ENCODE results near the gene ZBTB17. TPM values are rescaled to one million over a fixed set of nuclear protein-coding genes. Genes with fewer than 3 reads are reported as not detected.

The ZBTB17 gene
- total and polyA plus RNA-seq, 5 donors from 2014 or later, result 13.5 to 93.0 (median 18.1) TPM

- Histone ChIP-seq H3K27me3 (ENCODE audit: control insufficient read depth, insufficient read depth, low read length) (no peaks in the 10 kb centered on the region), H3K27ac (ENCODE audit: insufficient read depth, low read length, poor library complexity, severe bottlenecking) (peak overlapping the region; percentile 77), H3K4me1 (ENCODE audit: control insufficient read depth, insufficient read depth, low read length, poor library complexity, severe bottlenecking) (peaks cover 23% of the 10 kb centered on the region), H3K9me3 (ENCODE audit: control insufficient read depth in 2 of 2, low read length in 2 of 2) (no peaks in the 10 kb centered on the region), H3K36me3 (ENCODE audit: control insufficient read depth, insufficient read depth, low read length) (peaks cover 18% of the 10 kb centered on the region), H3K4me3 (ENCODE audit: low read depth, low read length) (peak overlapping the region; percentile 81)
- ATAC-seq (ENCODE audit: low read depth in 2 of 2), result peak; percentile 51
- peak in 2 of 3 donors; percentile 58 to 69 for DNase-seq
- peak overlapping the region; percentile 87 to 93 (median 88) for H3K4me3 Mint-ChIP-seq
- H3K4me1 Mint-ChIP-seq, result peaks cover 11 to 50% (median 34%) of the 10 kb centered on the region in 4 donors
- peaks cover 14% of the 10 kb centered on the region for H3K27me3 Mint-ChIP-seq
- H3K27ac Mint-ChIP-seq, result peak overlapping the region; percentile 69 to 90 (median 82)
- peaks cover 0 to 2% (median 0%) of the 10 kb centered on the region in 7 donors for H3K9me3 Mint-ChIP-seq
- peaks cover 16% of the 10 kb centered on the region for H3K36me3 Mint-ChIP-seq
These were observed 520 bp downstream of the ZBTB17 start for GRCh38 chr1:15975358-15975804.

- Mint-ChIP-seq H3K27me3 (peaks cover 14% of the 10 kb centered on the region), H3K4me1 (peaks cover 15 to 55% (median 36%) of the 10 kb centered on the region in 4 donors), H3K27ac (peak overlapping the region; percentile 53 to 90 (median 82)), H3K36me3 (peaks cover 20% of the 10 kb centered on the region), H3K9me3 (peaks cover 0 to 2% (median 0%) of the 10 kb centered on the region in 7 donors), H3K4me3 (peak overlapping the region; percentile 87 to 93 (median 88))
- no peaks in the 10 kb centered on the region for H3K9me3 ChIP-seq (ENCODE audit: control insufficient read depth in 2 of 2, low read length in 2 of 2)
- H3K4me1 ChIP-seq (ENCODE audit: control insufficient read depth, insufficient read depth, low read length, poor library complexity, severe bottlenecking), result peaks cover 23% of the 10 kb centered on the region
- ATAC-seq (ENCODE audit: low read depth in 2 of 2) (no peak), DNase-seq (no peak)
- H3K27me3 ChIP-seq (ENCODE audit: control insufficient read depth, insufficient read depth, low read length), result no peaks in the 10 kb centered on the region
- H3K27ac ChIP-seq (ENCODE audit: insufficient read depth, low read length, poor library complexity, severe bottlenecking), result peak overlapping the region; percentile 77
- peak overlapping the region; percentile 81 for H3K4me3 ChIP-seq (ENCODE audit: low read depth, low read length)
- peaks cover 22% of the 10 kb centered on the region for H3K36me3 ChIP-seq (ENCODE audit: control insufficient read depth, insufficient read depth, low read length)
These were observed 1.0 kb downstream of the ZBTB17 start for GRCh38 chr1:15974855-15975254.

- Histone ChIP-seq H3K27me3 (ENCODE audit: control insufficient read depth, insufficient read depth, low read length) (no peaks in the 10 kb centered on the region), H3K36me3 (ENCODE audit: control insufficient read depth, insufficient read depth, low read length) (peaks cover 29% of the 10 kb centered on the region), H3K9me3 (ENCODE audit: control insufficient read depth in 2 of 2, low read length in 2 of 2) (no peaks in the 10 kb centered on the region), H3K27ac (ENCODE audit: insufficient read depth, low read length, poor library complexity, severe bottlenecking) (no peak overlapping the region), H3K4me1 (ENCODE audit: control insufficient read depth, insufficient read depth, low read length, poor library complexity, severe bottlenecking) (peaks cover 23% of the 10 kb centered on the region), H3K4me3 (ENCODE audit: low read depth, low read length) (no peak overlapping the region)
- peaks cover 24% of the 10 kb centered on the region for H3K36me3 Mint-ChIP-seq
- H3K27me3 Mint-ChIP-seq, result peaks cover 5% of the 10 kb centered on the region
- peaks cover 15 to 56% (median 36%) of the 10 kb centered on the region in 4 donors for H3K4me1 Mint-ChIP-seq
- no peak for ATAC-seq (ENCODE audit: low read depth in 2 of 2)
- DNase-seq, result no peak
- H3K27ac Mint-ChIP-seq, result peak overlapping the region in 1 of 3 donors; percentile 5
- peak overlapping the region in 2 of 4 donors; percentile 1 to 93 for H3K4me3 Mint-ChIP-seq
- H3K9me3 Mint-ChIP-seq, result peaks cover 0 to 2% (median 0%) of the 10 kb centered on the region in 7 donors
These were observed 2.1 kb downstream of the ZBTB17 start for GRCh38 chr1:15973772-15974171.

- Histone ChIP-seq H3K36me3 (ENCODE audit: control insufficient read depth, insufficient read depth, low read length) (peaks cover 30% of the 10 kb centered on the region), H3K27ac (ENCODE audit: insufficient read depth, low read length, poor library complexity, severe bottlenecking) (no peak overlapping the region), H3K4me3 (ENCODE audit: low read depth, low read length) (no peak overlapping the region), H3K27me3 (ENCODE audit: control insufficient read depth, insufficient read depth, low read length) (no peaks in the 10 kb centered on the region), H3K9me3 (ENCODE audit: control insufficient read depth in 2 of 2, low read length in 2 of 2) (no peaks in the 10 kb centered on the region), H3K4me1 (ENCODE audit: control insufficient read depth, insufficient read depth, low read length, poor library complexity, severe bottlenecking) (peaks cover 23% of the 10 kb centered on the region)
- Mint-ChIP-seq H3K36me3 (peaks cover 29% of the 10 kb centered on the region), H3K27ac (peak overlapping the region in 1 of 3 donors; percentile 64), H3K27me3 (peaks cover 5% of the 10 kb centered on the region), H3K9me3 (peaks cover 0 to 2% (median 0%) of the 10 kb centered on the region in 7 donors), H3K4me3 (peak overlapping the region in 2 of 4 donors; percentile 5 to 80), H3K4me1 (peaks cover 15 to 68% (median 43%) of the 10 kb centered on the region in 4 donors)
- no peak for DNase-seq
- no peak for ATAC-seq (ENCODE audit: low read depth in 2 of 2)
These were observed 3.5 kb downstream of the ZBTB17 start for GRCh38 chr1:15972409-15972808.

GRCh38 chr1:15970911-15971310, 5.0 kb downstream of the ZBTB17 start:
- DNase-seq (no peak), ATAC-seq (ENCODE audit: low read depth in 2 of 2) (no peak)
- H3K9me3 ChIP-seq (ENCODE audit: control insufficient read depth in 2 of 2, low read length in 2 of 2), result no peaks in the 10 kb centered on the region
- peaks cover 3% of the 10 kb centered on the region for H3K27me3 Mint-ChIP-seq
- H3K4me3 Mint-ChIP-seq, result no peak overlapping the region
- H3K27me3 ChIP-seq (ENCODE audit: control insufficient read depth, insufficient read depth, low read length), result no peaks in the 10 kb centered on the region
- H3K27ac ChIP-seq (ENCODE audit: insufficient read depth, low read length, poor library complexity, severe bottlenecking), result no peak overlapping the region
- H3K36me3 ChIP-seq (ENCODE audit: control insufficient read depth, insufficient read depth, low read length), result peaks cover 30% of the 10 kb centered on the region
- no peaks in the 10 kb centered on the region for H3K9me3 Mint-ChIP-seq
- peaks cover 21 to 73% (median 47%) of the 10 kb centered on the region in 4 donors for H3K4me1 Mint-ChIP-seq
- H3K36me3 Mint-ChIP-seq, result peaks cover 29% of the 10 kb centered on the region
- no peak overlapping the region for H3K4me3 ChIP-seq (ENCODE audit: low read depth, low read length)
- peaks cover 28% of the 10 kb centered on the region for H3K4me1 ChIP-seq (ENCODE audit: control insufficient read depth, insufficient read depth, low read length, poor library complexity, severe bottlenecking)
- H3K27ac Mint-ChIP-seq, result peak overlapping the region in 1 of 3 donors; percentile 31

GRCh38 chr1:15969321-15969880, 6.5 kb downstream of the ZBTB17 start:
- Histone ChIP-seq H3K27ac (ENCODE audit: insufficient read depth, low read length, poor library complexity, severe bottlenecking) (no peak overlapping the region), H3K4me3 (ENCODE audit: low read depth, low read length) (no peak overlapping the region), H3K9me3 (ENCODE audit: control insufficient read depth in 2 of 2, low read length in 2 of 2) (no peaks in the 10 kb centered on the region), H3K27me3 (ENCODE audit: control insufficient read depth, insufficient read depth, low read length) (no peaks in the 10 kb centered on the region), H3K4me1 (ENCODE audit: control insufficient read depth, insufficient read depth, low read length, poor library complexity, severe bottlenecking) (peaks cover 30% of the 10 kb centered on the region), H3K36me3 (ENCODE audit: control insufficient read depth, insufficient read depth, low read length) (peaks cover 30% of the 10 kb centered on the region)
- no peak for ATAC-seq (ENCODE audit: low read depth in 2 of 2)
- DNase-seq, result no peak
- H3K27ac Mint-ChIP-seq, result no peak overlapping the region
- H3K9me3 Mint-ChIP-seq, result no peaks in the 10 kb centered on the region
- no peak overlapping the region for H3K4me3 Mint-ChIP-seq
- H3K36me3 Mint-ChIP-seq, result peaks cover 29% of the 10 kb centered on the region
- H3K4me1 Mint-ChIP-seq, result peaks cover 27 to 76% (median 53%) of the 10 kb centered on the region in 4 donors
- no peaks in the 10 kb centered on the region for H3K27me3 Mint-ChIP-seq

GRCh38 chr1:15968172-15968571, 7.7 kb downstream of the ZBTB17 start:
- H3K27ac ChIP-seq (ENCODE audit: insufficient read depth, low read length, poor library complexity, severe bottlenecking), result no peak overlapping the region
- no peaks in the 10 kb centered on the region for H3K27me3 ChIP-seq (ENCODE audit: control insufficient read depth, insufficient read depth, low read length)
- H3K4me1 ChIP-seq (ENCODE audit: control insufficient read depth, insufficient read depth, low read length, poor library complexity, severe bottlenecking), result peaks cover 40% of the 10 kb centered on the region
- Mint-ChIP-seq H3K27me3 (no peaks in the 10 kb centered on the region), H3K36me3 (peaks cover 23% of the 10 kb centered on the region), H3K9me3 (no peaks in the 10 kb centered on the region), H3K27ac (peak overlapping the region in 1 of 3 donors; percentile 80), H3K4me1 (peaks cover 32 to 78% (median 55%) of the 10 kb centered on the region in 4 donors), H3K4me3 (peak overlapping the region in 1 of 4 donors; percentile 68)
- ATAC-seq (ENCODE audit: low read depth in 2 of 2) (no peak), DNase-seq (no peak)
- H3K4me3 ChIP-seq (ENCODE audit: low read depth, low read length), result no peak overlapping the region
- H3K9me3 ChIP-seq (ENCODE audit: control insufficient read depth in 2 of 2, low read length in 2 of 2), result no peaks in the 10 kb centered on the region
- H3K36me3 ChIP-seq (ENCODE audit: control insufficient read depth, insufficient read depth, low read length), result peaks cover 30% of the 10 kb centered on the region

- H3K4me3 Mint-ChIP-seq, result no peak overlapping the region
- no peaks in the 10 kb centered on the region for H3K9me3 Mint-ChIP-seq
These were observed 9.0 kb downstream of the ZBTB17 start for GRCh38 chr1:15966956-15967344.

More at GRCh38 chr1:15966956-15967344, 9.0 kb downstream of the ZBTB17 start:
- H3K27ac ChIP-seq (ENCODE audit: insufficient read depth, low read length, poor library complexity, severe bottlenecking), result no peak overlapping the region
- H3K36me3 Mint-ChIP-seq, result peaks cover 14% of the 10 kb centered on the region
- no peaks in the 10 kb centered on the region for H3K27me3 ChIP-seq (ENCODE audit: control insufficient read depth, insufficient read depth, low read length)
- peaks cover 38% of the 10 kb centered on the region for H3K4me1 ChIP-seq (ENCODE audit: control insufficient read depth, insufficient read depth, low read length, poor library complexity, severe bottlenecking)
- no peaks in the 10 kb centered on the region for H3K9me3 ChIP-seq (ENCODE audit: control insufficient read depth in 2 of 2, low read length in 2 of 2)
- ATAC-seq (ENCODE audit: low read depth in 2 of 2) (no peak), DNase-seq (no peak)
- no peaks in the 10 kb centered on the region for H3K27me3 Mint-ChIP-seq
- no peak overlapping the region for H3K4me3 ChIP-seq (ENCODE audit: low read depth, low read length)
- peak overlapping the region in 2 of 3 donors; percentile 67 to 80 for H3K27ac Mint-ChIP-seq
- H3K36me3 ChIP-seq (ENCODE audit: control insufficient read depth, insufficient read depth, low read length), result peaks cover 18% of the 10 kb centered on the region
- H3K4me1 Mint-ChIP-seq, result peaks cover 32 to 68% (median 47%) of the 10 kb centered on the region in 4 donors
